AG04450 (cell line): ENCODE data around the gene ACP7. TPM values are rescaled to one million over a fixed set of nuclear protein-coding genes. Genes with fewer than 3 reads are reported as not detected.

Experiments
- CTCF ChIA-PET: fragments of 300-600, 350-600 bp; formaldehyde crosslinking; extraction: SDS; loops from one replicate; lab custom pipeline; 2022; ENCODE audit warnings: antibody characterized with exemption, inconsistent platforms; lab: Charles Lee
- POLR2A ChIA-PET: fragments of 350-600 bp; formaldehyde crosslinking; extraction: SDS; loops from one replicate; lab custom pipeline; 2021; ENCODE audit warnings: antibody characterized with exemption, inconsistent platforms; lab: Yijun Ruan, JAX
- DNase-seq: peaks from one replicate; pipeline ENCODE4 v3.0.0-alpha.2; 2011; ENCODE audit warnings: low read depth, low spot score
- H3K27ac ChIP-seq: one replicate; pipeline ENCODE4 v1.5.1; 2012; ENCODE audit warnings: low read depth, low read length, control low read depth
- H3K27me3 ChIP-seq: one replicate; pipeline ENCODE4 v1.6.0; 2012; ENCODE audit warnings: low read length; ENCODE audit not compliant: control insufficient read depth, insufficient read depth
- H3K4me3 ChIP-seq: 2 replicates; pipeline ENCODE4 v1.5.1; 2011; ENCODE audit warnings: mild to moderate bottlenecking, low read depth, low read length, control low read depth
- H3K9me3 ChIP-seq: 2 replicates; pipeline ENCODE4 v1.5.1; 2012; ENCODE audit warnings: low read length; ENCODE audit not compliant: control insufficient read depth, insufficient read depth
- polyA plus RNA-seq: library from polyadenylated mRNA; depleted of rRNA; stranded (reverse); fragments of >200 nt; gene quantifications from 2 replicates; pipeline ENCODE4 v1.2.3, GENCODE V29; 2011
- TF ChIP-seq, protein P1 (sequence below): IDR thresholded peaks from 2 replicates; pipeline ENCODE4 v1.5.1; 2011; ENCODE audit warnings: low read depth, low read length, control low read depth, inconsistent platforms

The ACP7 gene
- polyA plus RNA-seq, 1 experiment = not detected

DNA sequence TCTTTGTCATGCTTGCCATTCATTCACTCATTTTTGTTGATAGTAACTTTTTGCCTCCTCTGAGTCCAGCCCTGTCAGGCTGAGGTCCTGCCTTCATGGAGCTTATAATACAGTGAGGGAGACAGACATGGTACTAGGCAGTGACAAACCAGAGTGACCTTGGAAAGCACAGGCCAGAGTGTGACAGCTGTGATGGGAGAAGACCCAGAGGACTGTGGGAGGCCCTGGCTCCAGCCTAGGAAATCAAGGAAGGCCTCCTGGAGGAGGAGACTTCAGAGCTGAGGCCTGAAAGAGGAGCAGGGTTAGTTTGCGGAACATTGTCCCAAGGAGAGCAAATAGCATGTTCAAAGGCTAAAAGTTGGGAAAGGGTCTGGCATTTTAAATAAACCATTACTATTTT, 61.9 kb downstream of the ACP7 start:
- peaks cover 2% of the 10 kb centered on the region; the same call in 1 of the 2 replicates for H3K9me3 ChIP-seq
- TF ChIP-seq, protein P1, sequence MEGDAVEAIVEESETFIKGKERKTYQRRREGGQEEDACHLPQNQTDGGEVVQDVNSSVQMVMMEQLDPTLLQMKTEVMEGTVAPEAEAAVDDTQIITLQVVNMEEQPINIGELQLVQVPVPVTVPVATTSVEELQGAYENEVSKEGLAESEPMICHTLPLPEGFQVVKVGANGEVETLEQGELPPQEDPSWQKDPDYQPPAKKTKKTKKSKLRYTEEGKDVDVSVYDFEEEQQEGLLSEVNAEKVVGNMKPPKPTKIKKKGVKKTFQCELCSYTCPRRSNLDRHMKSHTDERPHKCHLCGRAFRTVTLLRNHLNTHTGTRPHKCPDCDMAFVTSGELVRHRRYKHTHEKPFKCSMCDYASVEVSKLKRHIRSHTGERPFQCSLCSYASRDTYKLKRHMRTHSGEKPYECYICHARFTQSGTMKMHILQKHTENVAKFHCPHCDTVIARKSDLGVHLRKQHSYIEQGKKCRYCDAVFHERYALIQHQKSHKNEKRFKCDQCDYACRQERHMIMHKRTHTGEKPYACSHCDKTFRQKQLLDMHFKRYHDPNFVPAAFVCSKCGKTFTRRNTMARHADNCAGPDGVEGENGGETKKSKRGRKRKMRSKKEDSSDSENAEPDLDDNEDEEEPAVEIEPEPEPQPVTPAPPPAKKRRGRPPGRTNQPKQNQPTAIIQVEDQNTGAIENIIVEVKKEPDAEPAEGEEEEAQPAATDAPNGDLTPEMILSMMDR = no peak
- no peaks in the 10 kb centered on the region for H3K27me3 ChIP-seq
- no peak overlapping the region for H3K27ac ChIP-seq
- no peak overlapping the region for H3K4me3 ChIP-seq
- CTCF ChIA-PET = interaction anchor here (1.3 kb wide), 1 partner anchor 42 kb away, joined by 3 read pairs; no protein-coding TSS in a partner anchor
- POLR2A ChIA-PET = interaction anchor here (0.6 kb wide), 1 partner anchor 9 kb away, joined by 3 read pairs; no protein-coding TSS in a partner anchor
- DNase-seq = no peak

DNA sequence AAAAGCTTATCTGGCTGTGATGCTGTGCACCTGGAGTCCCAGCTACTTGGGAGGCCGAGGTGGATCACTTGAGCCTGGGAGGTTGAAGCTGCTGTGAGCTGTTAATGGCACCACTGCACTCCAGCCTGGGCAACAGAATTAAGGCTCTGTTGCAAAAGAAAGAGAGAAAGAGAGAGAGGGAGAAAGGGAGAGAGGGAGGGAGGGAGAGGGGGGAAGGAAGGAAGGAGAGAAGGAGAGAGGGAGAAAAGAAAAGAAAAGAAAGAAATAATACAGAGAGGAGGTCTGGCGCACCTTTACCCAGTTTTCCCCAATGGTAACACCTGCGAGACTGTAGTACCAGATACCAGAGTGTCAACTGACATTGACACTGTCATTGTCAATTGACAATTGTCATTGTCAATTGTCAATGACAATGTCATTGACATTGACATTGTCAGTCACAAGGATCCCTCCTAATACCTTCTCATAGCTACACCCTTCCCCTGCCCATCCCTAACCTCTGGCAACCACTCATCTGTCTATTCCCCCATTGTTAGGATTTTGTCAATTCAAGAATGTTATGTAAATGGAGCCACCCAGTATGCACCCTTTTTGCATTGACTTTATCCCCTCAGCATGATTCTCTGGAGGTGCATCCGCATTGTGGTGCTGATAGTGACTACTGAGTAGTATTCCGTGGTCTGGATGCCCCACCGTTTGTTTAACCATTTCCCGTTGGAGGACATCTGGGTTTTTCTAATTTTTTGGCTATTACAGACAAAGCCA, 62.7 kb downstream of the ACP7 start:
- H3K27ac ChIP-seq = no peak overlapping the region
- DNase-seq = no peak
- H3K4me3 ChIP-seq = no peak overlapping the region
- CTCF ChIA-PET = interaction anchor here (0.6 to 1.4 kb wide), 3 partner anchors 41 to 285 kb away, joined by 3 to 5 read pairs (median 4); no protein-coding TSS in a partner anchor
- POLR2A ChIA-PET = no interaction called here
- H3K9me3 ChIP-seq = peaks cover 2% of the 10 kb centered on the region; the same call in 1 of the 2 replicates
- TF ChIP-seq, protein P1 = no peak
- H3K27me3 ChIP-seq = no peaks in the 10 kb centered on the region

DNA sequence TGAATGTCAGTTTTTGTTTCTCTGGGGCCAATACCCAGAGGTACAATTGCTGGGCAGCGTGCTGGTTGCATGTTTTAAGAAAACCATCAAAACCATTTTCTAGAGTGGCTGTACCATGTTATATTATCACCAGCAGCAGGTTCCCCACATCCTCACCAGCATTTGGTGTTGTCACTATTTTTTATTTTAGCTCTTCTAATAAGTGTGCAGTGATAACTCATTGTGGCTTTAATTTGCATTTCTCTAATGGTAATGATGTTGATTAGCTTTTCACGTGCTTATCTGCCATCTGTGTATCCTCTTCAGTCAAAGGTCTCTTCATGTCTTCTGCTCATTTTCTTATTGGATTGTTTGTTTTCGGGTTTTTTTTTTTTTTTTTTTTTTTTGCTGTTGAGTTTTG, 63.3 kb downstream of the ACP7 start:
- ChIA-PET POLR2A (no interaction called here), CTCF (interaction anchor here (0.6 to 1.4 kb wide), 2 partner anchors 198 to 251 kb away, joined by 3 to 4 read pairs; no protein-coding TSS in a partner anchor)
- Histone ChIP-seq H3K27ac (no peak overlapping the region), H3K9me3 (peaks cover 2% of the 10 kb centered on the region; the same call in 1 of the 2 replicates), H3K27me3 (no peaks in the 10 kb centered on the region), H3K4me3 (no peak overlapping the region)
- TF ChIP-seq, protein P1 = no peak
- no peak for DNase-seq

DNA sequence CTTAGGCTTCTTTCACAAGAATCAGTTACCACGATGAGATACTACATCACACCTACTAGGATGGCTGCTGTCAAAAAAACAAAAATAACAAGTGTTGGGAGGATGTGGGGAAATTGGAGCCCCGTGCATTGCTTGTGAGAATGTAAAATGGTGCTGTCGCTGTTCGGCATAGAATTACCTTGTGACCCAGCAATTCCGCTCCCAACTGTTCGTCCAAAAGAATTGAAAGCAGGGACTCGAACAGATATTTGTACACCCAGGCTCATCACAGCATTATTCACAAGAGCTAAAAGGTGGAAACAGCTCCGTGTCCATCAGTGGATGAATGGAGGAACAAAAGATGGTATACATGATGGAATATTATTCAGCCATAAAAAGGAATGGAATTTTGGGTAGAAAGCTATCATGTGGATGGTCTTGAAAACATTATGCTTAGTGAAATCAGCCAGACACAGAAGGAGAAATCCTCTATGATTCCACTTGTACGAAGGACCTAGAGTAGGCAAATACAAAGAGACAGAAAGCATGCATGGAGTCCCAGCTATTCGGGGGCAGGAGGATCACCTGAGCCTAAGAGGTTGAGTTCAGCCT, 64.9 kb downstream of the ACP7 start:
- TF ChIP-seq, protein P1 = no peak
- no peak for DNase-seq
- CTCF ChIA-PET = no interaction called here
- Histone ChIP-seq H3K27me3 (no peaks in the 10 kb centered on the region), H3K27ac (no peak overlapping the region), H3K9me3 (peaks cover 2% of the 10 kb centered on the region; the same call in 1 of the 2 replicates), H3K4me3 (no peak overlapping the region)
- POLR2A ChIA-PET = no interaction called here
